SK-N-SH (cell line): ENCODE data around the gene IFT27.

Source experiments
- REST ChIP-seq: IDR thresholded peaks from 2 replicates; pipeline ENCODE4 v1.6.1; 2012; ENCODE audit warnings: mild to moderate bottlenecking, low read depth, low read length, moderate library complexity
- TAF1 ChIP-seq: IDR thresholded peaks from 2 replicates; pipeline ENCODE4 v1.6.1; 2012; ENCODE audit warnings: low read depth, mild to moderate bottlenecking, low read length, moderate library complexity, borderline replicate concordance

- TF ChIP-seq REST (no peak), TAF1 (no peak)
Measured at GRCh38 chr22:36724836-36725235, 51.1 kb downstream of the IFT27 start.
